HepG2 (cell line): ENCODE results near the gene BTBD19. TPM values are rescaled to one million over a fixed set of nuclear protein-coding genes. Genes with fewer than 3 reads are reported as not detected.

Source experiments
- ATAC-seq: fragments of 200-7000 bp; cut with Tn5 transposase; 3 replicates; pipeline ENCODE4 v1.9.1; 2020; ENCODE audit warnings: mild to moderate bottlenecking, moderate library complexity
- BruUV-seq: library from RNA; stranded (reverse); fragments of 400-500 nt; replicated peaks from 2 replicates; lab custom pipeline; 2021; lab: Mats Ljungman, UMichigan
- CTCF ChIA-PET: fragments of 300-600 bp; formaldehyde crosslinking; extraction: SDS; loops from one replicate; lab custom pipeline; 2021; ENCODE audit warnings: low total read pairs, inconsistent platforms, low intra/inter-chr PET ratio; lab: Yijun Ruan, JAX
- POLR2A ChIA-PET: fragments of 350-600 bp; sonication (Branson Sonifier 250); formaldehyde crosslinking; loops from one replicate; lab custom pipeline; 2020; ENCODE audit warnings: antibody characterized with exemption, inconsistent platforms; lab: Yijun Ruan, JAX
- DNase-seq: peaks from one replicate; pipeline ENCODE4 v3.0.0-alpha.2; 2015; ENCODE audit warnings: low spot score
- FAIRE-seq: peaks from 3 replicates; lab custom pipeline; 2011; peaks lifted over from hg19 to GRCh38; lab: Jason Lieb, UNC
- H2AFZ ChIP-seq: one replicate; pipeline ENCODE4 v1.6.1; 2011; ENCODE audit warnings: low read length, inconsistent platforms
- H3K27ac ChIP-seq: fragments of 300-600 bp; 3 replicates; pipeline ENCODE4 v1.8.0; 2011; ENCODE audit warnings: mixed run types, mild to moderate bottlenecking, mixed read lengths, low read length, inconsistent platforms; ENCODE audit not compliant: insufficient read depth; ENCODE audit errors: extremely low read length
- H3K27me3 ChIP-seq, 2 experiments: fragments of 200-600 bp in 1 of 2; 2 replicates in 1 of 2; 3 replicates in 1 of 2; pipeline versions ENCODE4 v1.6.0 to v1.8.0; 2011; ENCODE audit warnings: low read length in 2 of 2, mild to moderate bottlenecking in 2 of 2, moderate library complexity in 2 of 2, inconsistent platforms in 1 of 2; ENCODE audit not compliant: insufficient read depth in 2 of 2, control insufficient read depth in 1 of 2
- H3K36me3 ChIP-seq, 2 experiments: fragments of 200-600 bp in 1 of 2; replicated peaks in 1 of 2; 2 replicates in 1 of 2; 3 replicates in 1 of 2; pipeline versions ENCODE4 v1.5.1 to v1.8.0; 2011; ENCODE audit warnings: low read length in 2 of 2, inconsistent platforms in 1 of 2; ENCODE audit not compliant: insufficient read depth in 2 of 2, control insufficient read depth in 1 of 2
- H3K4me1 ChIP-seq: 2 replicates; pipeline ENCODE4 v1.5.1; 2012; ENCODE audit warnings: low read length, inconsistent platforms; ENCODE audit not compliant: insufficient read depth
- H3K4me2 ChIP-seq: 2 replicates; pipeline ENCODE4 v1.6.0; 2011; ENCODE audit warnings: low read depth, low read length, inconsistent platforms
- H3K4me3 ChIP-seq, 3 experiments: fragments of 200-600 bp in 1 of 3; sonication (generic), shearing (Covaris generic) in 1 of 3; replicated peaks in 1 of 3; 2 replicates each; pipeline ENCODE4 v1.5.1; 2011 to 2016; ENCODE audit warnings: low read length in 3 of 3, inconsistent platforms in 2 of 3, low read depth in 2 of 3, mild to moderate bottlenecking in 2 of 3, control low read depth in 1 of 3, mixed read lengths in 1 of 3; ENCODE audit not compliant: insufficient read depth in 1 of 3
- H3K79me2 ChIP-seq: one replicate; pipeline ENCODE4 v1.6.1; 2011; ENCODE audit warnings: low read length, inconsistent platforms; ENCODE audit not compliant: insufficient read depth
- H3K9ac ChIP-seq: 2 replicates; pipeline ENCODE4 v1.6.0; 2011; ENCODE audit warnings: mild to moderate bottlenecking, low read depth, low read length, inconsistent platforms; ENCODE audit not compliant: insufficient read depth
- H3K9me3 ChIP-seq: 2 replicates; pipeline ENCODE4 v1.5.1; 2012; ENCODE audit warnings: mild to moderate bottlenecking, low read length
- H4K20me1 ChIP-seq: 2 replicates; pipeline ENCODE4 v1.6.0; 2011; ENCODE audit warnings: inconsistent platforms, mild to moderate bottlenecking, low read length, moderate library complexity; ENCODE audit not compliant: insufficient read depth
- AGO2 ChIP-seq: fragments of 200-400 bp; formaldehyde crosslinking; optimal IDR thresholded peaks from 2 replicates; pipeline ENCODE3; 2017; ENCODE audit warnings: mild to moderate bottlenecking, low read depth, low read length, moderate library complexity
- FOXJ3 ChIP-seq: sonication (generic); formaldehyde crosslinking; IDR thresholded peaks from 2 replicates; pipeline ENCODE4 v1.4.0; 2020; ENCODE audit warnings: missing genetic modification reagents, mild to moderate bottlenecking, borderline replicate concordance
- HOXA5 ChIP-seq: sonication (generic); formaldehyde crosslinking; IDR thresholded peaks from 2 replicates; pipeline ENCODE4 v1.4.0; 2020; ENCODE audit warnings: missing genetic modification reagents
- IRX3 ChIP-seq: sonication (generic); formaldehyde crosslinking; IDR thresholded peaks from 2 replicates; pipeline ENCODE4 v1.8.1; 2023; ENCODE audit warnings: mild to moderate bottlenecking, low read depth, missing genetic modification reagents, borderline replicate concordance
- KDM5B ChIP-seq: sonication (generic); formaldehyde crosslinking; IDR thresholded peaks from 2 replicates; pipeline ENCODE4 v1.4.0; 2020; ENCODE audit warnings: missing genetic modification reagents, mild to moderate bottlenecking, borderline replicate concordance
- MED1 ChIP-seq: sonication (generic); formaldehyde crosslinking; IDR thresholded peaks from 2 replicates; pipeline ENCODE4 v1.4.0; 2020; ENCODE audit warnings: missing genetic modification reagents
- MTA3 ChIP-seq: sonication (generic); formaldehyde crosslinking; IDR thresholded peaks from 2 replicates; pipeline ENCODE4 v1.4.0; 2020; ENCODE audit warnings: missing genetic modification reagents
- PCBP1 ChIP-seq: fragments of 200-400 bp; formaldehyde crosslinking; IDR thresholded peaks from 2 replicates; pipeline ENCODE4 v1.6.1; 2017; ENCODE audit warnings: mild to moderate bottlenecking, low read depth, low read length, borderline replicate concordance
- PHF20 ChIP-seq: sonication (generic); formaldehyde crosslinking; IDR thresholded peaks from 2 replicates; pipeline ENCODE4 v1.5.0; 2020; ENCODE audit warnings: mild to moderate bottlenecking, missing genetic modification reagents
- RARA ChIP-seq: IDR thresholded peaks from 2 replicates; pipeline ENCODE4 v1.6.1; 2016; ENCODE audit warnings: missing genetic modification reagents, missing compliant biosample characterization
- ZFY ChIP-seq: sonication (generic); formaldehyde crosslinking; IDR thresholded peaks from 2 replicates; pipeline ENCODE4 v1.4.0; 2020; ENCODE audit warnings: missing genetic modification reagents
- ZNF205 ChIP-seq: IDR thresholded peaks from 2 replicates; pipeline ENCODE4 v1.6.1; 2018; ENCODE audit warnings: missing biosample characterization, missing genetic modification reagents
- ZNF280B ChIP-seq: sonication (generic); formaldehyde crosslinking; IDR thresholded peaks from 2 replicates; pipeline ENCODE4 v1.5.0; 2020; ENCODE audit warnings: missing genetic modification reagents, mild to moderate bottlenecking, borderline replicate concordance
- ZNF326 ChIP-seq: sonication (generic); formaldehyde crosslinking; IDR thresholded peaks from 2 replicates; pipeline ENCODE4 v1.4.0; 2020; ENCODE audit warnings: missing genetic modification reagents, borderline replicate concordance
- ZNF468 ChIP-seq: sonication (generic); formaldehyde crosslinking; IDR thresholded peaks from 2 replicates; pipeline ENCODE4 v1.8.0; 2022; ENCODE audit warnings: mild to moderate bottlenecking, moderate library complexity, missing genetic modification reagents
- ZNF567 ChIP-seq: sonication (generic); formaldehyde crosslinking; IDR thresholded peaks from 2 replicates; pipeline ENCODE4 v1.8.1; 2023; ENCODE audit warnings: mild to moderate bottlenecking, missing genetic modification reagents, borderline replicate concordance
- ZNF605 ChIP-seq: sonication (generic); formaldehyde crosslinking; IDR thresholded peaks from 2 replicates; pipeline ENCODE4 v1.8.0; 2022; ENCODE audit warnings: mild to moderate bottlenecking, missing genetic modification reagents
- ZNF644 ChIP-seq: IDR thresholded peaks from 2 replicates; pipeline ENCODE4 v1.6.1; 2016; ENCODE audit warnings: low read depth
- ZSCAN22 ChIP-seq: sonication (generic); formaldehyde crosslinking; IDR thresholded peaks from 2 replicates; pipeline ENCODE4 v1.4.0; 2020; ENCODE audit warnings: mild to moderate bottlenecking, missing genetic modification reagents
- WGBS: methylation state at CpG from one replicate; pipeline ENCODE4 v1.1.6; 2017; ENCODE audit warnings: low lambda C conversion rate; 5-methylcytosine and 5-hydroxymethylcytosine counted together
- in situ Hi-C: cut with HindIII; loops from 2 replicates; pipeline ENCODE4 v1.10.0; 2017; ENCODE audit warnings: low pct_unique_long_range_greater_than_20kb; ENCODE audit not compliant: extremely low pct_ligation_motif_present
- intact Hi-C: fragments of 100-400 bp; cut with micrococcal nuclease; formaldehyde crosslinking; loops from one replicate; pipeline ENCODE4 v1.10.0; 2022; ENCODE audit not compliant: unreplicated experiment
- polyA plus RNA-seq, 8 experiments: library from polyadenylated mRNA; depleted of rRNA in 3 of 8; stranded (reverse) in 7 of 8; unstranded in 1 of 8; fragments of >200 nt; fragmentation: Illumina TruSeq in 4 of 8; extraction: Trizol in 4 of 8; gene quantifications; 2 replicates each; pipeline versions ENCODE4 v1.2.1 to v1.2.3, GENCODE V29; 2011 to 2016; ENCODE audit warnings: low read depth in 4 of 8, missing spikeins in 1 of 8, mixed read lengths in 1 of 8; ENCODE audit not compliant: insufficient read depth in 1 of 8
- total RNA-seq, 5 experiments: library from RNA; depleted of rRNA; stranded (reverse); fragments of >200 nt; fragmentation: Illumina TruSeq; extraction: Trizol; gene quantifications; 2 replicates each; pipeline ENCODE4 v1.2.3, GENCODE V29; 2016; ENCODE audit warnings: low read depth in 1 of 5

BTBD19 gene
- total and polyA plus RNA-seq, 2 of the 13 experiments (the other 11 are each of a cell fraction or from before 2014, with no cell fraction given): 2.7 to 6.7 TPM

GRCh38 chr1:44803062-44803311, 5.3 kb upstream of the BTBD19 start:
- Histone ChIP-seq H4K20me1 (0 out of 2 replicates have a peak, but pooled peaks cover 7% of the 10 kb centered on the region), H3K9me3 (no peaks in the 10 kb centered on the region), H3K4me3 (no peak overlapping the region), H2AFZ (no peak overlapping the region), H3K9ac (0 out of 2 replicates have a peak overlapping the region, but pooled peaks have one; percentile 0), H3K4me2 (no peak overlapping the region), H3K4me1 (peaks cover 68% of the 10 kb centered on the region), H3K79me2 (peaks cover 17% of the 10 kb centered on the region), H3K36me3 (peaks cover 6 to 38% of the 10 kb centered on the region in 2 experiments; a peak in 4 of 5 replicates), H3K27me3 (no peaks in the 10 kb centered on the region), H3K27ac (no peak overlapping the region)
- WGBS: 98% methylated on average over 9 of the region's 9 CpGs
- DNase-seq (no peak), FAIRE-seq (no peak), ATAC-seq (no peak)
- in situ Hi-C loops (no loop called here), intact Hi-C loops (no loop called here)
- BruUV-seq: no TSS peak
- ChIA-PET CTCF (no interaction called here), POLR2A (interaction anchor here (6.7 to 12.9 kb wide), 2 partner anchors 17 to 19 kb away, joined by 168 to 570 read pairs; no protein-coding TSS in a partner anchor)
- TF ChIP-seq ZNF205 (CRISPR knock-in tag): no peak
- no peak for TF ChIP-seq ZNF605 (CRISPR knock-in tag)
- no peak for TF ChIP-seq MED1 (CRISPR knock-in tag)
- no peak for TF ChIP-seq PCBP1
- no peak for TF ChIP-seq HOXA5 (CRISPR knock-in tag)
- no peak for TF ChIP-seq AGO2
- no peak for TF ChIP-seq ZNF567 (CRISPR knock-in tag)
- TF ChIP-seq MTA3 (CRISPR knock-in tag): no peak
- TF ChIP-seq ZNF644: no peak

GRCh38 chr1:44803312-44804095, 4.8 kb upstream of the BTBD19 start:
- in situ Hi-C loops (no loop called here), intact Hi-C loops (no loop called here)
- Histone ChIP-seq H3K79me2 (peaks cover 17% of the 10 kb centered on the region), H3K9ac (no peak overlapping the region), H3K4me1 (peaks cover 65% of the 10 kb centered on the region), H3K36me3 (peaks cover 6 to 38% of the 10 kb centered on the region in 2 experiments; a peak in 4 of 5 replicates), H3K9me3 (no peaks in the 10 kb centered on the region), H4K20me1 (0 out of 2 replicates have a peak, but pooled peaks cover 7% of the 10 kb centered on the region), H3K4me3 (no peak overlapping the region), H2AFZ (no peak overlapping the region), H3K4me2 (no peak overlapping the region), H3K27me3 (no peaks in the 10 kb centered on the region), H3K27ac (no peak overlapping the region)
- DNase-seq (no peak), FAIRE-seq (no peak), ATAC-seq (no peak)
- POLR2A ChIA-PET: interaction anchor here (12.9 kb wide), 1 partner anchor 19 kb away, joined by 570 read pairs; no protein-coding TSS in a partner anchor
- 93% methylated on average over 7 of the region's 13 CpGs for WGBS
- CTCF ChIA-PET: no interaction called here
- BruUV-seq: no TSS peak
- TF ChIP-seq PHF20 (CRISPR knock-in tag) (no peak), KDM5B (CRISPR knock-in tag) (no peak), ZNF468 (no peak), ZSCAN22 (CRISPR knock-in tag) (no peak), RARA (no peak), ZFY (CRISPR knock-in tag) (no peak), FOXJ3 (no peak), IRX3 (no peak), ZNF326 (CRISPR knock-in tag) (no peak), ZNF280B (CRISPR knock-in tag) (no peak)
